Hepatocyte (in vitro differentiated cells): ENCODE data around the gene JAKMIP1. TPM values are rescaled to one million over a fixed set of nuclear protein-coding genes. Genes with fewer than 3 reads are reported as not detected.

Experiments
- DNase-seq: peaks from one replicate; pipeline ENCODE4 v3.0.0-alpha.2; 2016; ENCODE audit warnings: low spot score
- H2AFZ ChIP-seq: fragments of 200-600 bp; sonication (generic); 2 replicates; pipeline ENCODE4 v1.6.0; 2016; ENCODE audit warnings: antibody characterized with exemption, mild to moderate bottlenecking
- H3K27ac ChIP-seq: fragments of 200-600 bp; sonication (generic); 2 replicates; pipeline ENCODE4 v1.5.1; 2016; ENCODE audit warnings: mild to moderate bottlenecking
- H3K27me3 ChIP-seq: fragments of 200-600 bp; sonication (generic); 2 replicates; pipeline ENCODE4 v1.6.1; 2016
- H3K36me3 ChIP-seq: fragments of 200-600 bp; sonication (generic); replicated peaks from 2 replicates; pipeline ENCODE4 v1.5.1; 2016; ENCODE audit warnings: low read depth; ENCODE audit not compliant: insufficient read depth
- H3K4me1 ChIP-seq: fragments of 200-600 bp; sonication (generic); 2 replicates; pipeline ENCODE4 v1.5.1; 2016; ENCODE audit warnings: mild to moderate bottlenecking, moderate library complexity; ENCODE audit not compliant: insufficient read depth
- H3K4me2 ChIP-seq: fragments of 200-600 bp; sonication (generic); 2 replicates; pipeline ENCODE4 v1.6.0; 2016
- H3K4me3 ChIP-seq: fragments of 200-600 bp; sonication (generic); 2 replicates; pipeline ENCODE4 v1.5.1; 2016; ENCODE audit warnings: mild to moderate bottlenecking
- H3K79me2 ChIP-seq: fragments of 200-600 bp; sonication (generic); 2 replicates; pipeline ENCODE4 v1.6.0; 2017; ENCODE audit warnings: mild to moderate bottlenecking
- H3K9me2 ChIP-seq: fragments of 200-600 bp; sonication (generic); replicated peaks from 2 replicates; pipeline ENCODE4 v1.6.0; 2017; ENCODE audit warnings: mild to moderate bottlenecking; ENCODE audit not compliant: insufficient read depth
- H3K9me3 ChIP-seq: fragments of 200-600 bp; sonication (generic); 2 replicates; pipeline ENCODE4 v1.5.1; 2016; ENCODE audit warnings: low read depth, mild to moderate bottlenecking
- H4K20me1 ChIP-seq: fragments of 200-600 bp; sonication (generic); 2 replicates; pipeline ENCODE4 v1.6.0; 2016; ENCODE audit warnings: mild to moderate bottlenecking; ENCODE audit not compliant: insufficient read depth, poor library complexity, severe bottlenecking
- CTCF ChIP-seq: fragments of 200-600 bp; sonication (generic); IDR thresholded peaks from 2 replicates; pipeline ENCODE4 v1.5.1; 2016; ENCODE audit warnings: antibody characterized with exemption, mild to moderate bottlenecking; ENCODE audit not compliant: poor library complexity
- EZH2 ChIP-seq: fragments of 200-600 bp; sonication (generic); IDR thresholded peaks from 2 replicates; pipeline ENCODE4 v1.6.1; 2016; ENCODE audit warnings: antibody characterized with exemption, mild to moderate bottlenecking, borderline replicate concordance
- EZH2phosphoT487 ChIP-seq: fragments of 200-600 bp; sonication (generic); IDR thresholded peaks from one replicate; pipeline ENCODE4 v1.6.1; 2018; ENCODE audit warnings: antibody characterized with exemption, mild to moderate bottlenecking, low read depth, moderate library complexity; ENCODE audit not compliant: unreplicated experiment, severe bottlenecking
- WGBS: methylation state at CpG from one replicate; pipeline ENCODE4 v1.1.6; 2016; ENCODE audit warnings: low lambda C conversion rate; ENCODE audit errors: missing lambda C conversion rate; 5-methylcytosine and 5-hydroxymethylcytosine counted together
- polyA plus RNA-seq: library from polyadenylated mRNA; unstranded; fragments of >200 nt; fragmentation: Nextera tagmentation; extraction: Ambion mirVana; gene quantifications from 2 replicates; pipeline ENCODE4 v1.2.1, GENCODE V29; 2016
- total RNA-seq: library from RNA; depleted of rRNA; stranded (reverse); fragments of >200 nt; gene quantifications from 2 replicates; pipeline ENCODE4 v1.2.3, GENCODE V29; 2014

Gene JAKMIP1
- total and polyA plus RNA-seq, 2 experiments from 2014 or later = not detected

GRCh38 chr4:6235901-6236640, 35.7 kb upstream of the JAKMIP1 start:
- Histone ChIP-seq H3K79me2 (no peaks in the 10 kb centered on the region), H3K27ac (no peak overlapping the region), H3K9me2 (no peaks in the 10 kb centered on the region), H3K4me1 (no peaks in the 10 kb centered on the region), H4K20me1 (no peaks in the 10 kb centered on the region), H3K4me2 (no peak overlapping the region), H3K36me3 (no peaks in the 10 kb centered on the region), H3K27me3 (no peaks in the 10 kb centered on the region), H3K9me3 (no peaks in the 10 kb centered on the region), H3K4me3 (no peak overlapping the region), H2AFZ (no peak overlapping the region)
- TF ChIP-seq CTCF = no peak
- no peak for TF ChIP-seq EZH2phosphoT487
- no peak for TF ChIP-seq EZH2
- 47% methylated on average over 17 of the region's 17 CpGs for WGBS
- no peak for DNase-seq

DNA sequence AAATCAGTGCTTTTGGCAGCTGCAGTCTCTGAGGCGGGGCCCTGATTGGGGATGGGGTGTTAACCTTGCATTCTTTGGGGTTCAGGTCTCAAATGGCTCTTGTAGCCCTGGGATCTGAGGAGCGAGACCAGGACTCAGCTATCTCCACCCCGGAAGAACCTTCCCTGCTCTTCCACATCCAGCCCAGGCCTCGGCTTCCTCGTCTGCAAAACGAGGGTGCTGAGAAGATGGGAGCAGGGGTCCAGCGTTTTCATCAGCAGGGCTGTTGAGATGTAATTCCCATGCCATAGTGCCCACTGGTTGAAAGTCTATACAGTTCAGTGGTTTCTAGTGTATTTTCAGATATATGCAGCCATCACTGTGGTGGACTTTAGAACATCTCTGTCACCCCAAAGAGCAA, 34.7 kb upstream of the JAKMIP1 start:
- 97% methylated on average over 7 of the region's 7 CpGs for WGBS
- no peak overlapping the region for H2AFZ ChIP-seq
- H3K27ac ChIP-seq = no peak overlapping the region
- DNase-seq = no peak
- H3K4me3 ChIP-seq = no peak overlapping the region
- TF ChIP-seq CTCF (no peak), EZH2 (no peak), EZH2phosphoT487 (no peak)
- no peaks in the 10 kb centered on the region for H3K36me3 ChIP-seq
- no peaks in the 10 kb centered on the region for H3K9me2 ChIP-seq
- H3K9me3 ChIP-seq = no peaks in the 10 kb centered on the region
- H4K20me1 ChIP-seq = no peaks in the 10 kb centered on the region
- no peak overlapping the region for H3K4me2 ChIP-seq
- no peaks in the 10 kb centered on the region for H3K27me3 ChIP-seq
- H3K4me1 ChIP-seq = no peaks in the 10 kb centered on the region
- no peaks in the 10 kb centered on the region for H3K79me2 ChIP-seq

DNA sequence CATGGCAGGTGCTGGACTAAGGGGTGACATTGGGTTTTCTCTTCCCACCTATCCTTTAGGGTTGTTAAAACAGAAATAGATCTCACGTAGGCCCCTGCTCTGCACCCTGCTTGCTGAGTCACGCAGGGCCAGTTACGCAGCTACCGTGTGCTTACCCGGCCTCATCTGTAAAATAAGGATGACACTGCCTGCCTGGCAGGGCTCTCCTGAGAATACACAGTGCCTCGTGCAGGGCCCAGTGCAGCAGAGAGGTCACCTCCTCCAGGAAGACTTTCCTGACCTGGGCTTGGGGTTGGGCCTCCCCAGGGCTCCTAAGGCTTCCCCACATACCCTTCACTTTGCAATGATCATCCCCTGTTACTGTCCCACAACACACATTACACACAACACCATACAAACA, 33.6 kb upstream of the JAKMIP1 start:
- no peaks in the 10 kb centered on the region for H3K9me2 ChIP-seq
- H2AFZ ChIP-seq = no peak overlapping the region
- no peak overlapping the region for H3K27ac ChIP-seq
- no peak overlapping the region for H3K4me2 ChIP-seq
- no peak overlapping the region for H3K4me3 ChIP-seq
- no peaks in the 10 kb centered on the region for H3K79me2 ChIP-seq
- DNase-seq = no peak
- TF ChIP-seq CTCF = no peak
- TF ChIP-seq EZH2 = no peak
- no peak for TF ChIP-seq EZH2phosphoT487
- H3K27me3 ChIP-seq = no peaks in the 10 kb centered on the region
- WGBS = 80% methylated on average over 6 of the region's 6 CpGs
- no peaks in the 10 kb centered on the region for H3K4me1 ChIP-seq
- H4K20me1 ChIP-seq = no peaks in the 10 kb centered on the region
- H3K9me3 ChIP-seq = no peaks in the 10 kb centered on the region
- no peaks in the 10 kb centered on the region for H3K36me3 ChIP-seq
